WERI-Rb-1 (cell line): ENCODE results near the gene VWC2.

Experiments used
- DNase-seq: peaks from one replicate; pipeline ENCODE4 v3.0.0-alpha.2; 2020
- H3K27ac ChIP-seq: fragments of 250-450 bp; sonication (Bioruptor Pico); 2 replicates; pipeline ENCODE4 v1.5.1; 2020; ENCODE audit warnings: mild to moderate bottlenecking, moderate library complexity
- H3K27me3 ChIP-seq: fragments of 250-450 bp; sonication (Bioruptor Pico); 2 replicates; pipeline ENCODE4 v1.5.1; 2021; ENCODE audit warnings: mild to moderate bottlenecking, low read depth, moderate library complexity; ENCODE audit not compliant: insufficient read depth, severe bottlenecking
- H3K36me3 ChIP-seq: fragments of 250-450 bp; sonication (Bioruptor Pico); 2 replicates; pipeline ENCODE4 v1.5.1; 2020; ENCODE audit warnings: mild to moderate bottlenecking, moderate library complexity
- H3K4me3 ChIP-seq: 2 replicates; pipeline ENCODE4 v1.5.1; 2011; ENCODE audit warnings: low read depth, mild to moderate bottlenecking, control low read depth, low read length
- H3K9me3 ChIP-seq: fragments of 250-450 bp; sonication (Bioruptor Pico); 2 replicates; pipeline ENCODE4 v1.5.1; 2021; ENCODE audit warnings: mild to moderate bottlenecking, moderate library complexity; ENCODE audit not compliant: severe bottlenecking
- TF ChIP-seq, protein P1 (sequence below): IDR thresholded peaks from 2 replicates; pipeline ENCODE4 v1.5.1; 2011; ENCODE audit warnings: low read depth, mild to moderate bottlenecking, control low read depth, inconsistent platforms, low read length

Gene VWC2

DNA sequence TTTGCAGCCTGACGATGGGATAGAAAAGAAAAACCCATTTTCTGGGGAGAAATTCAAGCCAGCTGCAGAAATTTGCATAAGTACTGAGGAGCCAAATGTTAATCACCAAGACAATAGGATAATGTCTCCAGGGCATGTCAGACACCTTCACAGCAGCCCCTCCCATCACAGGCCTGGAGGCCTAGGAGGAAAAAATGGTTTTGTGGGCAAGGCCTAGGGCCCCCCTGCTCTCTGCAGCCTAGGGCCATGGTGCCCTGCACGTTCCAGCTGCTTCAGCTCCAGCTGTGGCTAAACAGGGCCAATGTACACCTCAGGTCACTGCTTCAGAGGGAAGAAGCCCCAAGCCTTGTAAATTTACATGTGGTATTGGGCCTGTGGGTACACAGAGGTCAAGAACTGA, 158.2 kb downstream of the VWC2 start:
- peaks cover 3% of the 10 kb centered on the region for H3K9me3 ChIP-seq

DNA sequence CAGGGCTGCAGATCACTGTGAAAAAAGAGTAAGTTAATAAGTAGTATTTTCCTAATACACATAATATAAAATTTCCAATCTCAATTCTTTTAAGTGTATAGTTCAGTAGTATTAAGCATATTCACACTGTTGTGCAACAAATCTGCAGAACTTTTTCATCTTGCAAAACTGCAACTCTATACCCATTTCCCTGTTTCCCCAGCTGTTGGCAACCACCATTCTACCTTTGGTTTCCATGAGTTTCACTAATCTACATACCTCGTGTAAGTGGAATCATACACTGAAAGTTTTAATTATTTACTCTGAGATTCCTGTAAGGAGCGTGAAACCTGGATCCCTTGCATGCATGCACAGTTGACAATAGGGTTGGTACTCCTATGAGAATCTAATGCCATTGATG, 164.2 kb downstream of the VWC2 start:
- no peak overlapping the region for H3K4me3 ChIP-seq
- no peaks in the 10 kb centered on the region for H3K36me3 ChIP-seq
- no peak for DNase-seq
- no peaks in the 10 kb centered on the region for H3K9me3 ChIP-seq
- H3K27me3 ChIP-seq: no peaks in the 10 kb centered on the region
- H3K27ac ChIP-seq: no peak overlapping the region
- TF ChIP-seq, protein P1, sequence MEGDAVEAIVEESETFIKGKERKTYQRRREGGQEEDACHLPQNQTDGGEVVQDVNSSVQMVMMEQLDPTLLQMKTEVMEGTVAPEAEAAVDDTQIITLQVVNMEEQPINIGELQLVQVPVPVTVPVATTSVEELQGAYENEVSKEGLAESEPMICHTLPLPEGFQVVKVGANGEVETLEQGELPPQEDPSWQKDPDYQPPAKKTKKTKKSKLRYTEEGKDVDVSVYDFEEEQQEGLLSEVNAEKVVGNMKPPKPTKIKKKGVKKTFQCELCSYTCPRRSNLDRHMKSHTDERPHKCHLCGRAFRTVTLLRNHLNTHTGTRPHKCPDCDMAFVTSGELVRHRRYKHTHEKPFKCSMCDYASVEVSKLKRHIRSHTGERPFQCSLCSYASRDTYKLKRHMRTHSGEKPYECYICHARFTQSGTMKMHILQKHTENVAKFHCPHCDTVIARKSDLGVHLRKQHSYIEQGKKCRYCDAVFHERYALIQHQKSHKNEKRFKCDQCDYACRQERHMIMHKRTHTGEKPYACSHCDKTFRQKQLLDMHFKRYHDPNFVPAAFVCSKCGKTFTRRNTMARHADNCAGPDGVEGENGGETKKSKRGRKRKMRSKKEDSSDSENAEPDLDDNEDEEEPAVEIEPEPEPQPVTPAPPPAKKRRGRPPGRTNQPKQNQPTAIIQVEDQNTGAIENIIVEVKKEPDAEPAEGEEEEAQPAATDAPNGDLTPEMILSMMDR: no peak

More for the DNA sequence above, 158.2 kb downstream of the VWC2 start:
- TF ChIP-seq, protein P1: no peak
- Histone ChIP-seq H3K4me3 (no peak overlapping the region), H3K36me3 (no peaks in the 10 kb centered on the region), H3K27me3 (no peaks in the 10 kb centered on the region), H3K27ac (no peak overlapping the region)
- DNase-seq: no peak
